GM12878 (cell line): ENCODE measurements around the gene CCDC47. TPM values are rescaled to one million over a fixed set of nuclear protein-coding genes. Genes with fewer than 3 reads are reported as not detected.

Source experiments
- ATAC-seq: fragments of 200-7000 bp; cut with Tn5 transposase; 3 replicates; pipeline ENCODE4 v1.9.1; 2020; ENCODE audit warnings: mild to moderate bottlenecking, moderate library complexity
- BruUV-seq: library from RNA; stranded (reverse); fragments of 400-500 nt; replicated peaks from 2 replicates; lab custom pipeline; 2021; lab: Mats Ljungman, UMichigan
- CTCF ChIA-PET: fragments of 300-600 bp; sonication (Branson Sonifier 250); formaldehyde crosslinking; extraction: SDS; loops from one replicate; lab custom pipeline; 2021; ENCODE audit warnings: inconsistent platforms; lab: Yijun Ruan, JAX
- POLR2A ChIA-PET: fragments of 350-600 bp; formaldehyde crosslinking; extraction: SDS; loops from one replicate; lab custom pipeline; 2021; ENCODE audit warnings: inconsistent platforms; lab: Charles Lee
- RAD21 ChIA-PET: fragments of 300-600 bp; sonication (Branson Sonifier 250); formaldehyde crosslinking; loops from one replicate; lab custom pipeline; 2023; ENCODE audit warnings: antibody characterized with exemption; ENCODE audit not compliant: unreplicated experiment; lab: Charles Lee
- SMC1A ChIA-PET: fragments of 300-600 bp; sonication (Branson Sonifier 250); formaldehyde crosslinking; loops from one replicate; lab custom pipeline; 2023; ENCODE audit not compliant: unreplicated experiment, uncharacterized antibody; lab: Charles Lee
- DNase-seq: peaks from one replicate; pipeline ENCODE4 v3.0.0-alpha.2; 2011; ENCODE audit warnings: low read depth, low spot score
- FAIRE-seq: peaks from 3 replicates; lab custom pipeline; 2011; peaks lifted over from hg19 to GRCh38; lab: Jason Lieb, UNC
- H2AFZ ChIP-seq: 2 replicates; pipeline ENCODE4 v1.6.0; 2011; ENCODE audit warnings: low read depth, low read length, control low read depth; ENCODE audit not compliant: control insufficient read depth
- H3K27ac ChIP-seq: 2 replicates; pipeline ENCODE4 v1.5.1; 2011; ENCODE audit warnings: control low read depth; ENCODE audit not compliant: control insufficient read depth, insufficient read depth
- H3K27me3 ChIP-seq, 2 experiments: replicated peaks in 1 of 2; 2 replicates each; pipeline versions ENCODE4 v1.6.0 to v1.6.1; 2011; ENCODE audit warnings: low read length in 1 of 2; ENCODE audit not compliant: control insufficient read depth in 2 of 2, insufficient read depth in 2 of 2
- H3K36me3 ChIP-seq, 2 experiments: 2 replicates each; pipeline ENCODE4 v1.5.1; 2011; ENCODE audit warnings: low read length in 1 of 2; ENCODE audit not compliant: control insufficient read depth in 2 of 2, insufficient read depth in 2 of 2
- H3K4me1 ChIP-seq: 2 replicates; pipeline ENCODE4 v1.6.1; 2011; ENCODE audit warnings: mild to moderate bottlenecking, low read length, moderate library complexity, mixed read lengths; ENCODE audit not compliant: control insufficient read depth, insufficient read depth
- H3K4me2 ChIP-seq: 2 replicates; pipeline ENCODE4 v1.6.0; 2011; ENCODE audit warnings: control low read depth; ENCODE audit not compliant: control insufficient read depth, insufficient read depth
- H3K4me3 ChIP-seq: fragments of 200-600 bp; sonication (generic); 2 replicates; pipeline ENCODE4 v1.5.1; 2016
- H3K79me2 ChIP-seq: 2 replicates; pipeline ENCODE4 v1.6.0; 2011; ENCODE audit warnings: low read length; ENCODE audit not compliant: control insufficient read depth, insufficient read depth
- H3K9ac ChIP-seq: 2 replicates; pipeline ENCODE4 v1.8.0; 2011; ENCODE audit warnings: low read length, control low read depth, mixed read lengths; ENCODE audit not compliant: control insufficient read depth, insufficient read depth
- H3K9me3 ChIP-seq: replicated peaks from 3 replicates; pipeline ENCODE4 v1.5.1; 2011; ENCODE audit warnings: mild to moderate bottlenecking, low read length; ENCODE audit not compliant: control insufficient read depth, insufficient read depth
- H4K20me1 ChIP-seq: 2 replicates; pipeline ENCODE4 v1.6.0; 2011; ENCODE audit not compliant: control insufficient read depth, insufficient read depth
- BACH1 ChIP-seq: fragments of 450-650 bp; IDR thresholded peaks from 2 replicates; pipeline ENCODE4 v1.6.1; 2017; ENCODE audit warnings: mild to moderate bottlenecking, borderline replicate concordance
- GABPA ChIP-seq: IDR thresholded peaks from 2 replicates; pipeline ENCODE4 v1.6.1; 2014; ENCODE audit warnings: antibody characterized with exemption, low read depth, mild to moderate bottlenecking, inconsistent platforms
- JUNB ChIP-seq: IDR thresholded peaks from 2 replicates; pipeline ENCODE4 v1.6.1; 2016; ENCODE audit warnings: antibody characterized with exemption, mild to moderate bottlenecking
- MEF2B ChIP-seq: fragments of 450-650 bp; IDR thresholded peaks from 2 replicates; pipeline ENCODE4 v1.6.1; 2018; ENCODE audit warnings: mild to moderate bottlenecking, moderate library complexity; ENCODE audit not compliant: partially characterized antibody, poor library complexity, severe bottlenecking
- MTA2 ChIP-seq: fragments of 450-650 bp; IDR thresholded peaks from 2 replicates; pipeline ENCODE4 v1.6.1; 2016; ENCODE audit warnings: low read depth, mild to moderate bottlenecking, moderate library complexity
- MTA3 ChIP-seq: IDR thresholded peaks from 2 replicates; pipeline ENCODE4 v1.6.1; 2012; ENCODE audit warnings: low read length, inconsistent platforms, borderline replicate concordance
- MYB ChIP-seq: fragments of 150-350 bp; IDR thresholded peaks from 2 replicates; pipeline ENCODE4 v1.6.1; 2014; ENCODE audit warnings: mild to moderate bottlenecking, low read depth, low read length, borderline replicate concordance
- NFXL1 ChIP-seq: fragments of 450-650 bp; IDR thresholded peaks from 2 replicates; pipeline ENCODE4 v1.6.1; 2017; ENCODE audit warnings: antibody characterized with exemption, mild to moderate bottlenecking, borderline replicate concordance
- PAX8 ChIP-seq: fragments of 450-650 bp; IDR thresholded peaks from 2 replicates; pipeline ENCODE4 v1.6.1; 2017; ENCODE audit warnings: mild to moderate bottlenecking, moderate library complexity
- RB1 ChIP-seq: fragments of 450-650 bp; formaldehyde crosslinking; IDR thresholded peaks from 2 replicates; pipeline ENCODE4 v1.6.1; 2017; ENCODE audit warnings: mild to moderate bottlenecking, borderline replicate concordance
- RUNX3 ChIP-seq: IDR thresholded peaks from 2 replicates; pipeline ENCODE4 v1.6.1; 2012; ENCODE audit warnings: low read length, inconsistent platforms
- TBL1XR1 ChIP-seq: IDR thresholded peaks from 2 replicates; pipeline ENCODE4 v1.6.1; 2012; ENCODE audit warnings: low read depth, low read length, improper control_type of control experiment
- TCF7 ChIP-seq: IDR thresholded peaks from 2 replicates; pipeline ENCODE4 v1.6.1; 2014; ENCODE audit warnings: antibody characterized with exemption, borderline replicate concordance
- WRNIP1 ChIP-seq: IDR thresholded peaks from 2 replicates; pipeline ENCODE4 v1.6.1; 2011; ENCODE audit warnings: low read depth, low read length, improper control_type of control experiment, borderline replicate concordance
- ZNF207 ChIP-seq: fragments of 450-650 bp; IDR thresholded peaks from 2 replicates; pipeline ENCODE4 v1.6.1; 2014; ENCODE audit warnings: antibody characterized with exemption, mild to moderate bottlenecking, borderline replicate concordance
- ZNF24 ChIP-seq: fragments of 450-650 bp; IDR thresholded peaks from 2 replicates; pipeline ENCODE4 v1.6.1; 2017; ENCODE audit warnings: antibody characterized with exemption, mild to moderate bottlenecking
- in situ Hi-C: fragments of 300-500 bp; cut with MboI; formaldehyde crosslinking; loops from 9 replicates; pipeline ENCODE4 v1.14.3; 2018; ENCODE audit warnings: mixed read lengths
- intact Hi-C: fragments of 100-400 bp; cut with micrococcal nuclease; formaldehyde crosslinking; loops from one replicate; pipeline ENCODE4 v1.14.2; 2022; ENCODE audit not compliant: unreplicated experiment
- polyA plus RNA-seq, 11 experiments: library from polyadenylated mRNA; depleted of rRNA in 4 of 11; unstranded in 6 of 11; stranded (reverse) in 5 of 11; fragments of >200 nt; fragmentation: Nextera tagmentation in 4 of 11; fragmentation: Illumina TruSeq in 1 of 11; extraction: Ambion mirVana in 4 of 11; extraction: Trizol in 1 of 11; gene quantifications; 1 replicate in 1 of 11; 2 replicates in 10 of 11; pipeline versions ENCODE4 v1.2.1 to v1.2.3, GENCODE V29; 2011 to 2016; ENCODE audit warnings: inconsistent platforms in 2 of 11, missing spikeins in 2 of 11, low read depth in 1 of 11
- total RNA-seq, 4 experiments: library from RNA; depleted of rRNA in 3 of 4; stranded (reverse); fragments of >200 nt in 3 of 4; fragmentation: Illumina TruSeq in 1 of 4; extraction: Trizol in 1 of 4; gene quantifications; 2 replicates each; pipeline versions ENCODE4 v1.2.1 to v1.2.3, GENCODE V29; 2013 to 2021
- TF ChIP-seq, protein P1 (sequence below): IDR thresholded peaks from 2 replicates; pipeline ENCODE4 v1.6.1; 2012; ENCODE audit warnings: low read depth, low read length, improper control_type of control experiment
- TF ChIP-seq, protein P2 (sequence below): IDR thresholded peaks from 2 replicates; pipeline ENCODE4 v1.6.1; 2011; ENCODE audit warnings: low read depth, mild to moderate bottlenecking, low read length, moderate library complexity, borderline replicate concordance; ENCODE audit errors: extremely low read depth

The CCDC47 gene
- total and polyA plus RNA-seq, 10 of the 15 experiments (the other 5 are each of a cell fraction or from before 2014, with no cell fraction given) = 13.6 to 81.4 (median 58.9) TPM

- Histone ChIP-seq H3K9me3 (no peaks in the 10 kb centered on the region), H3K27ac (no peak overlapping the region), H3K4me2 (peak overlapping the region; percentile 11), H3K79me2 (peaks cover 61% of the 10 kb centered on the region), H3K36me3 (peaks cover 1 to 5% of the 10 kb centered on the region in 2 experiments; a peak in 3 of 4 replicates), H3K4me1 (no peaks in the 10 kb centered on the region; the same call in 1 of the 2 replicates), H3K9ac (no peak overlapping the region), H3K27me3 (no peaks in the 10 kb centered on the region), H3K4me3 (no peak overlapping the region), H4K20me1 (peaks cover 3% of the 10 kb centered on the region; the same call in 1 of the 2 replicates), H2AFZ (no peak overlapping the region)
- TF ChIP-seq BACH1 = no peak
- TF ChIP-seq JUNB = no peak
- TF ChIP-seq TBL1XR1 = no peak
- TF ChIP-seq MTA3 = no peak
- no peak for TF ChIP-seq NFXL1
- no peak for TF ChIP-seq MTA2
- no peak for TF ChIP-seq RUNX3
- TF ChIP-seq GABPA = no peak
- no peak for TF ChIP-seq MEF2B
- no peak for TF ChIP-seq MYB
- no peak for TF ChIP-seq ZNF24
- no peak for TF ChIP-seq WRNIP1
- TF ChIP-seq, protein P1, sequence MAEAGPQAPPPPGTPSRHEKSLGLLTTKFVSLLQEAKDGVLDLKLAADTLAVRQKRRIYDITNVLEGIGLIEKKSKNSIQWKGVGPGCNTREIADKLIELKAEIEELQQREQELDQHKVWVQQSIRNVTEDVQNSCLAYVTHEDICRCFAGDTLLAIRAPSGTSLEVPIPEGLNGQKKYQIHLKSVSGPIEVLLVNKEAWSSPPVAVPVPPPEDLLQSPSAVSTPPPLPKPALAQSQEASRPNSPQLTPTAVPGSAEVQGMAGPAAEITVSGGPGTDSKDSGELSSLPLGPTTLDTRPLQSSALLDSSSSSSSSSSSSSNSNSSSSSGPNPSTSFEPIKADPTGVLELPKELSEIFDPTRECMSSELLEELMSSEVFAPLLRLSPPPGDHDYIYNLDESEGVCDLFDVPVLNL = no peak
- TF ChIP-seq, protein P2, sequence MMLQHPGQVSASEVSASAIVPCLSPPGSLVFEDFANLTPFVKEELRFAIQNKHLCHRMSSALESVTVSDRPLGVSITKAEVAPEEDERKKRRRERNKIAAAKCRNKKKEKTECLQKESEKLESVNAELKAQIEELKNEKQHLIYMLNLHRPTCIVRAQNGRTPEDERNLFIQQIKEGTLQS = no peak
- TF ChIP-seq ZNF207 = no peak
- TF ChIP-seq TCF7 = no peak
- TF ChIP-seq PAX8 = no peak
- TF ChIP-seq RB1 = no peak
- ChIA-PET POLR2A (interaction anchor here (1.0 to 1.3 kb wide), 3 partner anchors 11 to 26 kb away, joined by 5 to 6 read pairs (median 5); no protein-coding TSS in a partner anchor), RAD21 (interaction anchor here (0.6 to 1.2 kb wide), 4 partner anchors 14 to 74 kb away, joined by 3 to 4 read pairs (median 3); partner anchors contain the start of gene STRADA), CTCF (interaction anchor here (0.8 to 1.6 kb wide), 6 partner anchors 8 to 82 kb away, joined by 3 to 7 read pairs (median 3); no protein-coding TSS in a partner anchor), SMC1A (interaction anchor here (0.6 to 1.3 kb wide), 7 partner anchors 8 to 24 kb away, joined by 3 to 5 read pairs (median 3); no protein-coding TSS in a partner anchor)
- in situ Hi-C loops = no loop called here
- DNase-seq = no peak
- FAIRE-seq = no peak
- no peak; the same call in 2 of the 3 replicates for ATAC-seq
- no TSS peak for BruUV-seq
- intact Hi-C loops = no loop called here
Observed at GRCh38 chr17:63766754-63767153, 6.6 kb downstream of the CCDC47 start.
